Upper lobe of left lung (tissue), 6 donors: ENCODE measurements around the gene CRTC1. TPM values are rescaled to one million over a fixed set of nuclear protein-coding genes. Genes with fewer than 3 reads are reported as not detected.
A peak's percentile ranks its signal among the peaks of the same experiment; 100 is the strongest.
"Not testable (repeated sequence)": the region's sequence is repeated elsewhere in the genome, so short reads cannot be mapped to it uniquely, and the experiment has no call there.

Source experiments
- ATAC-seq, 2 donors: fragments of 200-7000 bp; cut with Tn5 transposase; one replicate each; pipeline ENCODE4 v1.9.1; 2022; ENCODE audit warnings: mild to moderate bottlenecking in 2 of 2, moderate library complexity in 2 of 2; ENCODE audit not compliant: low FRiP score in 2 of 2
- DNase-seq, 2 donors: peaks; one replicate each; pipeline ENCODE4 v3.0.0-alpha.2; 2019 to 2020
- H3K27ac ChIP-seq, 4 donors: fragments of 200-600 bp; sonication (generic); one replicate each; pipeline ENCODE4 v1.5.1; 2016 to 2019
- H3K27me3 ChIP-seq, 4 donors: fragments of 200-600 bp; sonication (generic); one replicate each; pipeline ENCODE4 v1.5.1; 2017 to 2019
- H3K36me3 ChIP-seq, 4 donors: fragments of 200-600 bp; sonication (generic); one replicate each; pipeline ENCODE4 v1.5.1; 2016 to 2019
- H3K4me1 ChIP-seq, 4 donors: fragments of 200-600 bp; sonication (generic); one replicate each; pipeline ENCODE4 v1.5.1; 2018 to 2019
- H3K4me3 ChIP-seq, 4 donors: fragments of 200-600 bp; sonication (generic); one replicate each; pipeline ENCODE4 v1.5.1; 2017 to 2019; ENCODE audit warnings: mild to moderate bottlenecking in 2 of 4, moderate library complexity in 1 of 4
- H3K9me3 ChIP-seq, 4 donors: fragments of 200-600 bp; sonication (generic); one replicate each; pipeline ENCODE4 v1.5.1; 2018 to 2019
- CTCF ChIP-seq, 6 experiments: fragments of 450-650 bp in 4 of 6; fragments of 200-600 bp in 2 of 6; sonication (generic) in 2 of 6; IDR thresholded peaks; one replicate each; pipeline ENCODE4 v1.5.1; 2016 to 2019; ENCODE audit warnings: antibody characterized with exemption in 6 of 6
- EP300 ChIP-seq, 4 donors: sonication (generic); formaldehyde crosslinking; IDR thresholded peaks; one replicate each; pipeline ENCODE4 v1.5.1; 2017; ENCODE audit warnings: antibody characterized with exemption in 4 of 4, control low read depth in 2 of 4
- POLR2A ChIP-seq, 4 donors: fragments of 450-650 bp; IDR thresholded peaks; one replicate each; pipeline ENCODE4 v1.5.1; 2016 to 2017; ENCODE audit warnings: antibody characterized with exemption in 4 of 4, mild to moderate bottlenecking in 2 of 4
- POLR2AphosphoS5 ChIP-seq, 2 donors: sonication (generic); formaldehyde crosslinking; IDR thresholded peaks; one replicate each; pipeline ENCODE4 v1.5.1; 2017; ENCODE audit warnings: antibody characterized with exemption in 2 of 2
- WGBS, 2 donors: methylation state at CpG; one replicate each; pipeline ENCODE4 v1.1.5; 2017 to 2018; 5-methylcytosine and 5-hydroxymethylcytosine counted together
- total RNA-seq, 6 donors: library from RNA; depleted of rRNA in 4 of 6; stranded (reverse); fragments of >200 nt in 4 of 6; gene quantifications; one replicate each; pipeline versions ENCODE4 v1.1.0 to v1.2.1, GENCODE V29; 2016 to 2021
- donor health status: DM: no; HTN: no; CAD: no; lungs with moderate emphysema.
- donor health status: DM: no; HTN: yes; CAD: no; lungs with severe emphysema.

CRTC1 gene
- total RNA-seq, 6 donors from 2014 or later = 5.9 to 27.2 (median 15.6) TPM

- TF ChIP-seq POLR2A (IDR thresholded peaks at IDR 0.05) = no peak
- no peak for TF ChIP-seq CTCF (IDR thresholded peaks at IDR 0.05)
- TF ChIP-seq POLR2AphosphoS5 (IDR thresholded peaks at IDR 0.05) = no peak
- no peak for TF ChIP-seq EP300 (IDR thresholded peaks at IDR 0.05)
- Histone ChIP-seq H3K27ac (no peak overlapping the region), H3K4me3 (no peak overlapping the region), H3K27me3 (no peaks in the 10 kb centered on the region), H3K4me1 (peaks cover 9 to 24% (median 14%) of the 10 kb centered on the region in 4 donors), H3K36me3 (no peaks in the 10 kb centered on the region), H3K9me3 (no peaks in the 10 kb centered on the region)
- ATAC-seq (no peak), DNase-seq (no peak)
- WGBS, 2 donors = 76 to 78% methylated on average over 7 of the region's 7 CpGs
Measured at GRCh38 chr19:18676692-18677091, 6.8 kb upstream of the CRTC1 start.

- 77 to 78% methylated on average over 12 to 13 of the region's 13 CpGs for WGBS, 2 donors
- ATAC-seq = no peak
- H3K36me3 ChIP-seq = no peaks in the 10 kb centered on the region
- no peak for TF ChIP-seq CTCF (IDR thresholded peaks at IDR 0.05)
- no peak for TF ChIP-seq EP300 (IDR thresholded peaks at IDR 0.05)
- TF ChIP-seq POLR2AphosphoS5 (IDR thresholded peaks at IDR 0.05) = no peak
- TF ChIP-seq POLR2A (IDR thresholded peaks at IDR 0.05) = no peak
- H3K27ac ChIP-seq = no peak overlapping the region
- H3K9me3 ChIP-seq = no peaks in the 10 kb centered on the region
- H3K27me3 ChIP-seq = no peaks in the 10 kb centered on the region
- no peak for DNase-seq
- H3K4me3 ChIP-seq = no peak overlapping the region
- H3K4me1 ChIP-seq = peaks cover 9 to 20% (median 13%) of the 10 kb centered on the region in 4 donors
Measured at GRCh38 chr19:18677156-18677555, 6.3 kb upstream of the CRTC1 start.

GRCh38 chr19:18680148-18680547 is 3.3 kb upstream of the CRTC1 start:
- WGBS, 2 donors = 95 to 100% methylated on average over 1 of the region's 1 CpG
- H3K36me3 ChIP-seq, H3K27ac ChIP-seq, DNase-seq, H3K4me3 ChIP-seq, H3K27me3 ChIP-seq, ATAC-seq, H3K9me3 ChIP-seq: not testable (repeated sequence)
- H3K4me1 ChIP-seq = peaks cover 18 to 35% (median 26%) of the 10 kb centered on the region in 4 donors

GRCh38 chr19:18682807-18683108 is 722 bp upstream of the CRTC1 start:
- ATAC-seq (no peak), DNase-seq (no peak)
- peak overlapping the region in 3 of 4 donors; percentile 54 to 89 (median 87) for H3K27ac ChIP-seq
- H3K27me3 ChIP-seq = no peaks in the 10 kb centered on the region
- H3K36me3 ChIP-seq = no peaks in the 10 kb centered on the region
- WGBS, 2 donors = 42 to 58% methylated on average over 8 of the region's 8 CpGs
- H3K4me1 ChIP-seq = peaks cover 12 to 32% (median 26%) of the 10 kb centered on the region in 4 donors
- H3K9me3 ChIP-seq = no peaks in the 10 kb centered on the region
- TF ChIP-seq EP300 (IDR thresholded peaks at IDR 0.05) (no peak), CTCF (IDR thresholded peaks at IDR 0.05) (no peak), POLR2AphosphoS5 (IDR thresholded peaks at IDR 0.05) (no peak), POLR2A (IDR thresholded peaks at IDR 0.05) (no peak)
- H3K4me3 ChIP-seq = peak overlapping the region in 3 of 4 donors; percentile 65 to 73 (median 66)

GRCh38 chr19:18683958-18684641 is 620 bp downstream of the CRTC1 start:
- DNase-seq (no peak), ATAC-seq (no peak)
- Histone ChIP-seq H3K4me3 (peak overlapping the region in 3 of 4 donors; percentile 65 to 73 (median 66)), H3K27ac (peak overlapping the region in 3 of 4 donors; percentile 65 to 89 (median 79)), H3K27me3 (no peaks in the 10 kb centered on the region), H3K36me3 (no peaks in the 10 kb centered on the region), H3K9me3 (no peaks in the 10 kb centered on the region), H3K4me1 (peaks cover 8 to 19% (median 15%) of the 10 kb centered on the region in 4 donors)
- 21% methylated on average over 15 of the region's 16 CpGs; no CpG with 5 or more reads in 1 of the 2 donors for WGBS, 2 donors
- no peak for TF ChIP-seq POLR2AphosphoS5 (IDR thresholded peaks at IDR 0.05)
- TF ChIP-seq CTCF (IDR thresholded peaks at IDR 0.05) = no peak
- TF ChIP-seq POLR2A (IDR thresholded peaks at IDR 0.05) = no peak
- TF ChIP-seq EP300 (IDR thresholded peaks at IDR 0.05) = no peak
